ENCODE results near the gene KRT34. TPM values are rescaled to one million over a fixed set of nuclear protein-coding genes. Genes with fewer than 3 reads are reported as not detected.

The KRT34 gene
- total RNA-seq, 1 donor from 2014 or later = not detected

- Mint-ChIP-seq H3K4me1 (ENCODE audit: unreplicated experiment) (peaks cover 21% of the 10 kb centered on the region), H3K36me3 (peaks cover 5% of the 10 kb centered on the region), H3K4me3 (no peak overlapping the region), H3K9me3 (no peaks in the 10 kb centered on the region), H3K27ac (peak overlapping the region; percentile 46), H3K27me3 (no peaks in the 10 kb centered on the region)
- DNase-seq (ENCODE audit: extremely low spot score, unreplicated experiment) = no peak
- TF ChIP-seq CTCF (conservative IDR thresholded peaks at IDR 0.05) = no peak
Observed at GRCh38 chr17:41421116-41421515, 39.0 kb upstream of the KRT34 start.

GRCh38 chr17:41420134-41420533, 38.0 kb upstream of the KRT34 start:
- TF ChIP-seq CTCF (conservative IDR thresholded peaks at IDR 0.05) = no peak
- H3K27me3 Mint-ChIP-seq = no peaks in the 10 kb centered on the region
- no peak for DNase-seq (ENCODE audit: extremely low spot score, unreplicated experiment)
- peaks cover 28% of the 10 kb centered on the region for H3K4me1 Mint-ChIP-seq (ENCODE audit: unreplicated experiment)
- H3K27ac Mint-ChIP-seq = no peak overlapping the region
- H3K4me3 Mint-ChIP-seq = no peak overlapping the region
- H3K36me3 Mint-ChIP-seq = peaks cover 5% of the 10 kb centered on the region
- H3K9me3 Mint-ChIP-seq = no peaks in the 10 kb centered on the region

- peaks cover 28% of the 10 kb centered on the region for H3K4me1 Mint-ChIP-seq (ENCODE audit: unreplicated experiment)
- peaks cover 5% of the 10 kb centered on the region for H3K36me3 Mint-ChIP-seq
- H3K27me3 Mint-ChIP-seq = no peaks in the 10 kb centered on the region
- no peak for TF ChIP-seq CTCF (conservative IDR thresholded peaks at IDR 0.05)
- no peak for DNase-seq (ENCODE audit: extremely low spot score, unreplicated experiment)
- H3K27ac Mint-ChIP-seq = no peak overlapping the region
- no peaks in the 10 kb centered on the region for H3K9me3 Mint-ChIP-seq
- no peak overlapping the region for H3K4me3 Mint-ChIP-seq
Observed at GRCh38 chr17:41419716-41420115, 37.6 kb upstream of the KRT34 start.

GRCh38 chr17:41418116-41418860, 36.2 kb upstream of the KRT34 start:
- TF ChIP-seq CTCF (conservative IDR thresholded peaks at IDR 0.05) = no peak
- Mint-ChIP-seq H3K27me3 (no peaks in the 10 kb centered on the region), H3K27ac (peak overlapping the region; percentile 89), H3K4me1 (ENCODE audit: unreplicated experiment) (peaks cover 29% of the 10 kb centered on the region), H3K36me3 (peaks cover 1% of the 10 kb centered on the region), H3K4me3 (peak overlapping the region; percentile 46), H3K9me3 (no peaks in the 10 kb centered on the region)
- no peak for DNase-seq (ENCODE audit: extremely low spot score, unreplicated experiment)

- TF ChIP-seq CTCF (conservative IDR thresholded peaks at IDR 0.05) = peak; percentile 67
- Mint-ChIP-seq H3K4me3 (peak overlapping the region; percentile 46), H3K9me3 (no peaks in the 10 kb centered on the region), H3K4me1 (ENCODE audit: unreplicated experiment) (peaks cover 34% of the 10 kb centered on the region), H3K36me3 (no peaks in the 10 kb centered on the region), H3K27me3 (no peaks in the 10 kb centered on the region), H3K27ac (peak overlapping the region; percentile 89)
- no peak for DNase-seq (ENCODE audit: extremely low spot score, unreplicated experiment)
Observed at GRCh38 chr17:41417576-41418015, 35.5 kb upstream of the KRT34 start.
